AG04449 (cell line): ENCODE results near the gene SRSF8.
"Not testable (repeated sequence)": the region's sequence is repeated elsewhere in the genome, so short reads cannot be mapped to it uniquely, and the experiment has no call there.

Experiments
- CTCF ChIA-PET: fragments of 350-600 bp; formaldehyde crosslinking; extraction: SDS; loops from one replicate; lab custom pipeline; 2021; ENCODE audit warnings: antibody characterized with exemption; lab: Yijun Ruan, JAX
- POLR2A ChIA-PET: fragments of 400-600, 350-600 bp; formaldehyde crosslinking; extraction: SDS; loops from one replicate; lab custom pipeline; 2020; ENCODE audit warnings: antibody characterized with exemption, inconsistent platforms; lab: Yijun Ruan, JAX
- DNase-seq: peaks from one replicate; pipeline ENCODE4 v3.0.0-alpha.2; 2010; ENCODE audit warnings: low read depth, low spot score
- H3K4me3 ChIP-seq: 2 replicates; pipeline ENCODE4 v1.5.1; 2011; ENCODE audit warnings: low read depth, mild to moderate bottlenecking, control low read depth, low read length
- TF ChIP-seq, protein P1 (sequence below): IDR thresholded peaks from one replicate; pipeline ENCODE4 v1.5.1; 2011; ENCODE audit warnings: mild to moderate bottlenecking, moderate library complexity, low read length, control low read depth, inconsistent platforms; ENCODE audit not compliant: insufficient read depth; ENCODE audit errors: missing control alignments

Gene SRSF8, protein sequence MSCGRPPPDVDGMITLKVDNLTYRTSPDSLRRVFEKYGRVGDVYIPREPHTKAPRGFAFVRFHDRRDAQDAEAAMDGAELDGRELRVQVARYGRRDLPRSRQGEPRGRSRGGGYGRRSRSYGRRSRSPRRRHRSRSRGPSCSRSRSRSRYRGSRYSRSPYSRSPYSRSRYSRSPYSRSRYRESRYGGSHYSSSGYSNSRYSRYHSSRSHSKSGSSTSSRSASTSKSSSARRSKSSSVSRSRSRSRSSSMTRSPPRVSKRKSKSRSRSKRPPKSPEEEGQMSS

GRCh38 chr11:95066716-95067038 is at the start of gene SRSF8:
Gene SRSF8, plus strand, starts transcription at chr11:95066919. Its CDS starts 308 bp downstream, at chr11:95067227.
- peak within 1 kb of the TSS; percentile 81 for H3K4me3 ChIP-seq
- POLR2A ChIA-PET: interaction anchor here (1.2 to 3.0 kb wide), 4 partner anchors 10 to 81 kb away, joined by 3 to 28 read pairs (median 10); partner anchors contain the start of gene ENDOD1
- CTCF ChIA-PET: interaction anchor here (0.9 to 13.8 kb wide), 19 partner anchors 9 to 1360 kb away, joined by 3 to 299 read pairs (median 6); partner anchors contain the start of gene ENDOD1
- no peak for DNase-seq
- TF ChIP-seq, protein P1, sequence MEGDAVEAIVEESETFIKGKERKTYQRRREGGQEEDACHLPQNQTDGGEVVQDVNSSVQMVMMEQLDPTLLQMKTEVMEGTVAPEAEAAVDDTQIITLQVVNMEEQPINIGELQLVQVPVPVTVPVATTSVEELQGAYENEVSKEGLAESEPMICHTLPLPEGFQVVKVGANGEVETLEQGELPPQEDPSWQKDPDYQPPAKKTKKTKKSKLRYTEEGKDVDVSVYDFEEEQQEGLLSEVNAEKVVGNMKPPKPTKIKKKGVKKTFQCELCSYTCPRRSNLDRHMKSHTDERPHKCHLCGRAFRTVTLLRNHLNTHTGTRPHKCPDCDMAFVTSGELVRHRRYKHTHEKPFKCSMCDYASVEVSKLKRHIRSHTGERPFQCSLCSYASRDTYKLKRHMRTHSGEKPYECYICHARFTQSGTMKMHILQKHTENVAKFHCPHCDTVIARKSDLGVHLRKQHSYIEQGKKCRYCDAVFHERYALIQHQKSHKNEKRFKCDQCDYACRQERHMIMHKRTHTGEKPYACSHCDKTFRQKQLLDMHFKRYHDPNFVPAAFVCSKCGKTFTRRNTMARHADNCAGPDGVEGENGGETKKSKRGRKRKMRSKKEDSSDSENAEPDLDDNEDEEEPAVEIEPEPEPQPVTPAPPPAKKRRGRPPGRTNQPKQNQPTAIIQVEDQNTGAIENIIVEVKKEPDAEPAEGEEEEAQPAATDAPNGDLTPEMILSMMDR: no peak

GRCh38 chr11:95021468-95021867 is 45.3 kb upstream of the SRSF8 start:
- POLR2A ChIA-PET, CTCF ChIA-PET, H3K4me3 ChIP-seq, DNase-seq: not testable (repeated sequence)

GRCh38 chr11:95024958-95025357 is 41.8 kb upstream of the SRSF8 start, which contains the start of gene KDM4E:
Gene KDM4E, plus strand, starts transcription at chr11:95025258. Its CDS starts 300 bp downstream, at chr11:95025558.
- no peak within 1 kb of the TSS for H3K4me3 ChIP-seq
- no peak for DNase-seq
- ChIA-PET CTCF (no interaction called here), POLR2A (no interaction called here)
- TF ChIP-seq, protein P1: no peak

GRCh38 chr11:95025594-95025993 is 41.1 kb upstream of the SRSF8 start:
- H3K4me3 ChIP-seq, CTCF ChIA-PET, POLR2A ChIA-PET, DNase-seq: not testable (repeated sequence)

DNA sequence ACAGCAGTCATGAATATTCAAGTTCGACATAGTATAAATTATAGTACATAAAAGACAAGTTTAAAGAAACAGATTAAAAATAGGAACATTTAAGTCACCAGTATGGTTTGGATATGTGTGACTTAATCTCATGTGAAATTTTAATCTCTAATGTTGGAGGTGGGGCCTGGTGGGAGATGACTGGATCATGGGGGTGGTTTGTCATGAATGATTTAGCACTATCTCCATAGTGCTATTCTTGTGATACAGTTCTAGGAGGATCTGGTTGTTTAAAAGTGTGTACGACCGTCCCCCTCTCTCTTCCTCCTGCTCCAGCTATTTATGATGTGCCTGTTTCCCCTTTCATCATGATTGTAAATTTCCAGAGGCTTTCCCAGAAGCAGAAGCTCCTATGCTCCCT is 38.4 kb upstream of the SRSF8 start:
- H3K4me3 ChIP-seq: no peak overlapping the region
- POLR2A ChIA-PET: no interaction called here
- no peak for DNase-seq
- TF ChIP-seq, protein P1: no peak
- CTCF ChIA-PET: interaction anchor here (0.7 to 1.5 kb wide), 2 partner anchors 11 to 738 kb away, joined by 3 read pairs; no protein-coding TSS in a partner anchor

DNA sequence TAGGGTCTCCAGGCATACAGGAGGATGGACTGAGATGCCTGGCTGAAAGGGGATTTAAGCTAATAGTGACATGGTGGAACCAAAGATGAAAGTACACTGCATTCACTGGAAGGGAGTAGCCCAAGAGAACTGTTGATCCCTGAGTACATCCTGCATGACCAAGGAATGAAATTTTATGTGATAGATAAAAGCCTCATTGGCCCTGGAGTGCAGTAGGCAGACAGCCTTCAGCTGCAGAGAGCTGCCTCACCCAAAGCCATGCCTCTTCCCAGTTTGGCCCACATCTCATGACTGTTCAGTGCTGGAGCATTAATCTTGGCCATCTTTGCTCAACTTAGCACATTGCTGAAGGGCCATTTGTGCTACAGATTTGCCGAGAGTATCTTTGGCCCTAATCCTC is 33.7 kb upstream of the SRSF8 start:
- H3K4me3 ChIP-seq: no peak overlapping the region
- CTCF ChIA-PET: no interaction called here
- no peak for DNase-seq
- POLR2A ChIA-PET: no interaction called here
- TF ChIP-seq, protein P1: no peak

GRCh38 chr11:95035316-95035715 is 31.4 kb upstream of the SRSF8 start:
- POLR2A ChIA-PET: interaction anchor here (0.7 kb wide), 1 partner anchor 1700 kb away, joined by 3 read pairs; no protein-coding TSS in a partner anchor
- CTCF ChIA-PET: no interaction called here
- TF ChIP-seq, protein P1: no peak
- DNase-seq: no peak
- H3K4me3 ChIP-seq: no peak overlapping the region

DNA sequence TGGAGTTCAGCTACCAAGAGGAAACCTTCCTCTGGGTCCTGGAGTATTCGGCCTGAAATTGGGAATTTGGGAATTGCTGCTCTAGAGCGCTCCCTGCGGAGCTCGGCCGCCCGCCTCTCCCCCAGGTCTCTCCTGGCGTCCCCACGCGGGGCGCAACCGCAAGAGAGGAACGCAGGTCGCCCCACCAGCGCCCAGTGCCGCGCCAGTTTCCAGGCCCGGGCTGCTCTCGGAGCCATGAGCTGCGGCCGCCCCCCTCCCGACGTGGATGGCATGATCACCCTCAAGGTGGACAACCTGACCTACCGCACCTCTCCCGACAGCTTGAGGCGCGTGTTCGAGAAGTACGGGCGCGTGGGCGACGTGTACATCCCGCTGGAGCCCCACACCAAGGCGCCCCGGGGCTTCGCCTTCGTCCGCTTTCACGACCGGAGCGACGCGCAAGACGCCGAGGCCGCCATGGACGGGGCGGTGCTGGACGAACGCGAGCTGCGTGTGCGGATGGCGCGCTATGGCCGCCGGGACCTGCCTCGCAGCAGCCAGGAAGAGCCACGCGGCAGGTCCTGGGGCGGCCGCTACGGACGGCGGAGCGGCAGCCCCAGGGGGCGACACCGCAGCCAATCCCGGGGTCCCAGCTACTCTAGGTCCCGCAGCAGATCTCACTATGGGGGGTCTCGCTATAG is 29.2 kb upstream of the SRSF8 start:
- peak overlapping the region; percentile 34 for H3K4me3 ChIP-seq
- DNase-seq, CTCF ChIA-PET, POLR2A ChIA-PET: not testable (repeated sequence)
